A673 (cell line): ENCODE measurements around the gene EPS15. TPM values are rescaled to one million over a fixed set of nuclear protein-coding genes. Genes with fewer than 3 reads are reported as not detected.

Experiments used
- BruUV-seq: library from RNA; stranded (reverse); fragments of 400-500 nt; replicated peaks from 2 replicates; lab custom pipeline; 2021; lab: Mats Ljungman, UMichigan
- CTCF ChIA-PET: fragments of 300-600 bp; sonication (Branson Sonifier 250); formaldehyde crosslinking; loops from one replicate; lab custom pipeline; 2022; ENCODE audit warnings: antibody characterized with exemption; lab: Charles Lee
- POLR2A ChIA-PET: fragments of 300-600 bp; sonication (Branson Sonifier 250); formaldehyde crosslinking; loops from one replicate; lab custom pipeline; 2022; ENCODE audit warnings: antibody characterized with exemption; ENCODE audit not compliant: low non-redundant PET; lab: Charles Lee
- DNase-seq: peaks from one replicate; pipeline ENCODE4 v3.0.0-alpha.2; 2015; ENCODE audit warnings: low spot score
- H3K27ac ChIP-seq: fragments of 200-600 bp; sonication (generic); 2 replicates; pipeline ENCODE4 v1.5.1; 2016; ENCODE audit warnings: mixed run types, low read depth, mild to moderate bottlenecking, mixed read lengths, antibody characterized with exemption, low read length; ENCODE audit not compliant: poor library complexity, severe bottlenecking
- H3K27me3 ChIP-seq: fragments of 200-600 bp; sonication (generic); replicated peaks from 2 replicates; pipeline ENCODE4 v1.6.1; 2017; ENCODE audit warnings: mixed run types, low read depth, mild to moderate bottlenecking, mixed read lengths, antibody characterized with exemption, low read length; ENCODE audit not compliant: insufficient read depth, poor library complexity
- H3K36me3 ChIP-seq: fragments of 200-600 bp; sonication (generic); 2 replicates; pipeline ENCODE4 v1.6.1; 2016; ENCODE audit warnings: mixed run types, mild to moderate bottlenecking, mixed read lengths, antibody characterized with exemption, low read length; ENCODE audit not compliant: insufficient read depth, poor library complexity, severe bottlenecking
- H3K4me1 ChIP-seq: fragments of 200-600 bp; sonication (generic); 2 replicates; pipeline ENCODE4 v1.6.1; 2017; ENCODE audit warnings: mixed run types, mild to moderate bottlenecking, mixed read lengths, antibody characterized with exemption, low read length; ENCODE audit not compliant: insufficient read depth, poor library complexity, severe bottlenecking
- H3K4me3 ChIP-seq: fragments of 200-600 bp; sonication (generic); 2 replicates; pipeline ENCODE4 v1.5.1; 2016; ENCODE audit warnings: low read depth, mixed run types, mild to moderate bottlenecking, mixed read lengths, low read length; ENCODE audit not compliant: poor library complexity, severe bottlenecking
- H3K9me3 ChIP-seq: fragments of 200-600 bp; sonication (generic); 2 replicates; pipeline ENCODE4 v1.6.1; 2016; ENCODE audit warnings: mixed run types, low read depth, mild to moderate bottlenecking, mixed read lengths, antibody characterized with exemption, low read length; ENCODE audit not compliant: poor library complexity, severe bottlenecking
- EZH2 ChIP-seq: fragments of 200-600 bp; sonication (generic); IDR thresholded peaks from 2 replicates; pipeline ENCODE4 v1.6.1; 2017; ENCODE audit warnings: borderline replicate concordance, low read depth, mild to moderate bottlenecking, mixed read lengths, antibody characterized with exemption, low read length; ENCODE audit not compliant: poor library complexity, severe bottlenecking
- intact Hi-C: fragments of 100-400 bp; cut with micrococcal nuclease; formaldehyde crosslinking; loops from one replicate; pipeline ENCODE4 v1.10.0; 2022; ENCODE audit not compliant: unreplicated experiment
- total RNA-seq: library from RNA; stranded (reverse); gene quantifications from 2 replicates; pipeline ENCODE4 v1.2.3, GENCODE V29; 2021
- TF ChIP-seq, protein P1 (sequence below): fragments of 300-800, 200-600 bp; sonication (generic); conservative IDR thresholded peaks from 2 replicates; pipeline ENCODE4 v1.5.1; 2017; ENCODE audit warnings: low read depth, mild to moderate bottlenecking, antibody characterized with exemption, low read length, moderate library complexity, mixed read lengths

Gene EPS15
- total RNA-seq, 1 experiment from 2014 or later, result 50.6 TPM

DNA sequence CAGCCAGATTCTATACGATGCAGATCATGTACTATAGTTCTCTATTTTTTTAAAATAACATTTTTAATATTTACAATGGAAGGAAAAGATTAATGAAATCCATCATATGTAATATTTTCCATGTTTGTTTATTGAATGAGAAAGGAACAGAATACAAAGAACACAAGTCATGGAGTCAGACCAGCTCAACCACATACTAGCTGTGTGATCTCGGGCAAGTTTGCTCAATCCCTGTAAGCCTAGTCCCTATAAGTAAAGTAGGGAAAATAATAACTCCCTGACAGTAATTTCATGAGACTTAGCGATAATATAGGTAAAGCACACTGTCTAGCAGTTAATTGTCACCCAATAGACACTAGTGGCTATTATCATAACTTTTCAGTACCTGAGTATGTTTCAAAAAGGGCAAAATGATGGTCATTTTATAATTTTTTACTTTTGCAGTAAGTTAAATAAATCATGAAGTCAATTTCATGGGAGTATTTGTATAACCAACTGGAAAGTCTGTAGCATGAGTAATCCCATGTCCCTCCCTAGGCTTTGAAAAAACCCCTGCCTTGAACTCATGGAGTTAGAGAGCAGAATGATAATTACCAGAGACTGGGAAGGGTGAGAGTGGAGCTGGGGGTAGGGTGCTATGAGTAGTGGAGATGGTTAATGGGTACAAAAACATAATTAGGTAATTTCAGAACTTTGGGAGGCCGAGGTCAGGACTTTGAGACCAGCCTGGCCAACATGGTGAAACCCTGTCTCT, 37.0 kb upstream of the EPS15 start:
- ChIA-PET POLR2A (no interaction called here), CTCF (no interaction called here)
- intact Hi-C loops, result no loop called here
- TF ChIP-seq, protein P1, sequence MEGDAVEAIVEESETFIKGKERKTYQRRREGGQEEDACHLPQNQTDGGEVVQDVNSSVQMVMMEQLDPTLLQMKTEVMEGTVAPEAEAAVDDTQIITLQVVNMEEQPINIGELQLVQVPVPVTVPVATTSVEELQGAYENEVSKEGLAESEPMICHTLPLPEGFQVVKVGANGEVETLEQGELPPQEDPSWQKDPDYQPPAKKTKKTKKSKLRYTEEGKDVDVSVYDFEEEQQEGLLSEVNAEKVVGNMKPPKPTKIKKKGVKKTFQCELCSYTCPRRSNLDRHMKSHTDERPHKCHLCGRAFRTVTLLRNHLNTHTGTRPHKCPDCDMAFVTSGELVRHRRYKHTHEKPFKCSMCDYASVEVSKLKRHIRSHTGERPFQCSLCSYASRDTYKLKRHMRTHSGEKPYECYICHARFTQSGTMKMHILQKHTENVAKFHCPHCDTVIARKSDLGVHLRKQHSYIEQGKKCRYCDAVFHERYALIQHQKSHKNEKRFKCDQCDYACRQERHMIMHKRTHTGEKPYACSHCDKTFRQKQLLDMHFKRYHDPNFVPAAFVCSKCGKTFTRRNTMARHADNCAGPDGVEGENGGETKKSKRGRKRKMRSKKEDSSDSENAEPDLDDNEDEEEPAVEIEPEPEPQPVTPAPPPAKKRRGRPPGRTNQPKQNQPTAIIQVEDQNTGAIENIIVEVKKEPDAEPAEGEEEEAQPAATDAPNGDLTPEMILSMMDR, result no peak
- Histone ChIP-seq H3K27ac (no peak overlapping the region), H3K9me3 (no peaks in the 10 kb centered on the region), H3K27me3 (no peaks in the 10 kb centered on the region), H3K4me3 (no peak overlapping the region), H3K36me3 (no peaks in the 10 kb centered on the region), H3K4me1 (no peaks in the 10 kb centered on the region)
- no TSS peak for BruUV-seq
- DNase-seq, result no peak

DNA sequence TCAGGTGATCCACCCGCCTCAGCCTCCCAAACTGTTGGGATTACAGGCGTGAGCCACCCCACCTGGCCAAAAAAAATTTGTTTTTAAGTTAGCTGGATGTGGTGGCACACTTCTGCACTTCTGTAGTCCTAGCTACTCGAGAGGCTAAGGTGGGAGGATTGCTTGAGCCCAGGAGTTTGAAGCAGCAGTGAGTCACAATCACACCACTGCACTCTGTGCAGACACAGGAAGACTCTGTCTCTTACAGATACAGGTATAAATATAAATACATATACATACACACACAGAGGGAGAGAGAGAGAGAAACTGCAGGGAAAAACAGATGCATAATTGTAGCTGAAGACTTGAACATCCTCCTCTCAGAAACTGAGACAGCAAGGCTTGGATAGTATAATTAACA, 34.8 kb upstream of the EPS15 start:
- TF ChIP-seq, protein P1, result no peak
- TF ChIP-seq EZH2, result no peak
- H3K4me1 ChIP-seq, result no peaks in the 10 kb centered on the region
- no peaks in the 10 kb centered on the region for H3K9me3 ChIP-seq
- no peaks in the 10 kb centered on the region for H3K27me3 ChIP-seq
- BruUV-seq, result no TSS peak
- H3K36me3 ChIP-seq, result no peaks in the 10 kb centered on the region
- no peak overlapping the region for H3K4me3 ChIP-seq
- ChIA-PET CTCF (no interaction called here), POLR2A (no interaction called here)
- intact Hi-C loops, result no loop called here
- H3K27ac ChIP-seq, result no peak overlapping the region
- no peak for DNase-seq

DNA sequence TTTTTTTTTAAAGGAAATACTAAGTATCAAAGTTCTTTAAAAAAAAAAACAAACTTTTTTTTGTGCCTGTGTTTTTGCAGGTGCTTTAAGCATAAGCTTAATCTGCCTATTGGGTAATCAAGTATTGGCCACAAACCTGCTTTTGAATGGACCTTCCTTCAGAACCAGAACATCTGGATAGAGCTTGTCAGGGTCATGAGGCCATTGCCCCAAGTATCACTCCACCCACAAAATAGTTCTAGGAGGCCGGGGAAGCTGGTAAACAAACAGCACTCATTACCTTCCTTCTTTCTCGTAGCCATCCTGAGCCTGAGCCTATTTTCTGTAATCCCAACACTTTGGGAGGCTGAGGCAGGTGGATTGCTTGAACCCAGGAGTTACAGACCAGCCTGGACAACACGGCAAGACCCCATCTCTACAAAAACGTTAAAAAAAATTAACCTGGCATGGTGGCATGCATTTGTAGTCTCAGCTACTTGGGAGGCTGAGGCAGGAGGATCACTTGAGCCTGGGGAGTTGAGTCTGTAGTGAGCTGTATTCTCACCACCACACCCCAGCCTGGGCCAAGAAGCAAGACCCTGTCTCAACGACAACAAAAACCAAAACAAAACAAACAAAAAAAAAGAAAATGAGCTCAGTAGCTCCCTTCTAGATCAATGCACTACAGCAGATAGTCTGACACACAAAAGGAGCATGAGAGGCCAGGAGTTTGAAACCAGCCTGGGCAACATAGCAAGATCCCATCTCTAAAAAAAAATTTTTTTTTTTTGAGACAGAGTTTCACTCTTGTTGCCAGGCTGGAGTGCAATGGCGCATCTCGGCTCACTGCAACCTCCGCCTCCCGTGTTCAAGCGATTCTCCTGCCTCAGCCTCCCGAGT, 34.1 kb upstream of the EPS15 start:
- H3K9me3 ChIP-seq, result no peaks in the 10 kb centered on the region
- TF ChIP-seq, protein P1, result no peak
- no peak for TF ChIP-seq EZH2
- no peak overlapping the region for H3K4me3 ChIP-seq
- no peak for DNase-seq
- ChIA-PET CTCF (interaction anchor here (0.6 kb wide), 1 partner anchor 196 kb away, joined by 3 read pairs; no protein-coding TSS in a partner anchor), POLR2A (no interaction called here)
- BruUV-seq, result no TSS peak
- no peak overlapping the region for H3K27ac ChIP-seq
- H3K4me1 ChIP-seq, result no peaks in the 10 kb centered on the region
- H3K27me3 ChIP-seq, result no peaks in the 10 kb centered on the region
- intact Hi-C loops, result no loop called here
- no peaks in the 10 kb centered on the region for H3K36me3 ChIP-seq
